Body of pancreas (tissue), 4 donors: ENCODE data around the gene CAPZA2.

ENCODE experiments used
- POLR2A ChIP-seq, 3 donors: fragments of 450-650 bp; IDR thresholded peaks; one replicate each; pipeline ENCODE4 v1.6.1; 2016; ENCODE audit warnings: antibody characterized with exemption in 3 of 3, mild to moderate bottlenecking in 2 of 3
- TF ChIP-seq, protein P1 (sequence below), 7 experiments: fragments of 450-650 bp in 4 of 7; fragments of 200-600 bp in 3 of 7; sonication (generic) in 3 of 7; IDR thresholded peaks; one replicate each; pipeline ENCODE4 v1.5.1; 2016 to 2019; ENCODE audit warnings: antibody characterized with exemption in 7 of 7

DNA sequence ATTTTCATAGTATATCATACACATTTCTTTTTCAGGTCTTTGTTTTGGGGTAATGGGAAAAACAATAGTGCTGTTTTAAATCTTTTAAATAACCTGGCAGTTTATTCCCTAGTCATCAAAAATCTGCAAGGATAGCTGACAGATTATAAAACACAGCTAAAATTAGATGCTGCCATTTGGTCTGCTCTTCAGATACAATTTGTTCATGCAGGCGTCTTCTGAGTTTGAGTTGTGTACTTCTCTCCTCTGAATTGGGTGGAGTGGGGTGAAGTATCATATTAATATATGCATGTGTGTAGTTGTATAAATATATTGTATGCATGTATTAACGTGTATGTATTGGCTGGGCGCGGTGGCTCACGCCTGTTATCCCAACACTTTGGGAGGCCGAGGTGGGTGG is 48.0 kb downstream of the CAPZA2 start:
- TF ChIP-seq, protein P1, sequence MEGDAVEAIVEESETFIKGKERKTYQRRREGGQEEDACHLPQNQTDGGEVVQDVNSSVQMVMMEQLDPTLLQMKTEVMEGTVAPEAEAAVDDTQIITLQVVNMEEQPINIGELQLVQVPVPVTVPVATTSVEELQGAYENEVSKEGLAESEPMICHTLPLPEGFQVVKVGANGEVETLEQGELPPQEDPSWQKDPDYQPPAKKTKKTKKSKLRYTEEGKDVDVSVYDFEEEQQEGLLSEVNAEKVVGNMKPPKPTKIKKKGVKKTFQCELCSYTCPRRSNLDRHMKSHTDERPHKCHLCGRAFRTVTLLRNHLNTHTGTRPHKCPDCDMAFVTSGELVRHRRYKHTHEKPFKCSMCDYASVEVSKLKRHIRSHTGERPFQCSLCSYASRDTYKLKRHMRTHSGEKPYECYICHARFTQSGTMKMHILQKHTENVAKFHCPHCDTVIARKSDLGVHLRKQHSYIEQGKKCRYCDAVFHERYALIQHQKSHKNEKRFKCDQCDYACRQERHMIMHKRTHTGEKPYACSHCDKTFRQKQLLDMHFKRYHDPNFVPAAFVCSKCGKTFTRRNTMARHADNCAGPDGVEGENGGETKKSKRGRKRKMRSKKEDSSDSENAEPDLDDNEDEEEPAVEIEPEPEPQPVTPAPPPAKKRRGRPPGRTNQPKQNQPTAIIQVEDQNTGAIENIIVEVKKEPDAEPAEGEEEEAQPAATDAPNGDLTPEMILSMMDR (IDR thresholded peaks at IDR 0.05) = no peak
- TF ChIP-seq POLR2A (IDR thresholded peaks at IDR 0.05) = no peak
